ENCODE data around the gene GDI2.
"Not testable (repeated sequence)": the region's sequence is repeated elsewhere in the genome, so short reads cannot be mapped to it uniquely, and the experiment has no call there.

- TF ChIP-seq CTCF (conservative IDR thresholded peaks at IDR 0.05 in 1 of 2, IDR thresholded peaks at IDR 0.05 in 1 of 2; ENCODE audit: extremely low read depth in 1 of 2, insufficient read depth in 1 of 2, low read depth in 1 of 2, low read length in 2 of 2); EZH2 (IDR thresholded peaks at IDR 0.05; ENCODE audit: borderline replicate concordance, low read length): not testable (repeated sequence)
Measured at GRCh38 chr10:5777758-5778157, 35.5 kb downstream of the GDI2 start.

All from mammary epithelial cell (primary cell).